ENCODE data around the gene ZNF576.

The ZNF576 gene

DNA sequence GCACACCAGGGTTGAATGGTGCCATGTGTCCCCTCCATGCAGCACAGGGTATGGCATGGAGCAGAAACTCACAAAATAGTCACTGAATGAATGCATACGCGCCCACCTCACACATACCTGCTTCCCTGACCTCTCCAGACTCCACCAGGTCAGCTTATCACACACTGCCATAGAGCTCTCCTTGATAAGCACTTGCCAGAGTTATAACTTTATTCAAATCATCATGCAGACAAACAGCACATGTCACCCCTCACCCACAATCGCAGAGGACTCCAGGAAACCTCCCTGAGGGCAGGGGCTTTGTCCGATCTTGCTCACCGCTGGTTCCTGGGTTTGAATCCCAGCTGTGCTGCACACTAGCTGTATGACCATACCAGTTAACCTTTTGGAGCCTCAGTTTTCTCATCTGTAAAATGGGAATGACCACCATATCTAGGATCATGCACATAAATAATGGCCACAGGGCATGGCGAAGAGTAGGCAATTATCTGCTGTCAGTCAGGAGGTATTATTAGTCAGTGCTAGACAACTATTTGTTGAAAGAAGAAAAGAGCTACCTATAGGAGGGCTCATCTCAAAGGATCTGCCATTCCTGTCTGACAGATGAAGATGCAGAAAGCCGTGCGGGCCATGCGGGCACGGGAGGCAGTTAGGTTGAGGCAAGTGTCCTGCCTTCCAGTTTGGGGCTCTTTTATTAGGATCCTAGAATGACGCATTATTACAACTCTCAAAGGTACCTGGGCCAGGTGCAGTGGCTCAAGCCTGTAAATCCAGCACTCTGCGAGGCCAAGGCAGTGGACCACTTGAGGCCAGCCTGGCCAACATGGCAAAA, 35.0 kb upstream of the ZNF576 start:
- no peak overlapping the region for H2BK5ac ChIP-seq (ENCODE audit: low read length)
- no peak overlapping the region for H3K56ac ChIP-seq (ENCODE audit: low read length)
- no CpG with 5 or more reads among the region's 12 CpGs for WGBS (ENCODE audit: extremely low coverage, insufficient coverage, low lambda C conversion rate)
- no peak overlapping the region for H4K8ac ChIP-seq (ENCODE audit: low read depth, low read length)
- H3K4me2 ChIP-seq (ENCODE audit: low read length), result no peak overlapping the region
- H3K9ac ChIP-seq (ENCODE audit: low read length), result no peak overlapping the region
- no peak overlapping the region for H3K4me3 ChIP-seq (ENCODE audit: low read length)
- H3K79me1 ChIP-seq (ENCODE audit: low read length), result no peaks in the 10 kb centered on the region
- H2BK120ac ChIP-seq (ENCODE audit: low read depth, low read length), result no peak overlapping the region
- DNase-seq, result no peak
- H2BK15ac ChIP-seq (replicated peaks; ENCODE audit: low read depth), result no peak overlapping the region
- H3K23ac ChIP-seq (ENCODE audit: low read length), result no peak overlapping the region
- H3K27me3 ChIP-seq (ENCODE audit: insufficient read depth, low read length, poor library complexity), result no peaks in the 10 kb centered on the region
- H3K18ac ChIP-seq (ENCODE audit: low read length), result no peak overlapping the region
- no peak overlapping the region for H4K5ac ChIP-seq (ENCODE audit: low read length)
- peaks cover 1% of the 10 kb centered on the region for H3K36me3 ChIP-seq (ENCODE audit: control insufficient read depth, insufficient read depth, low read length)
- no peak overlapping the region for H3K4ac ChIP-seq (ENCODE audit: low read depth, low read length)
- no peak overlapping the region for H2AK5ac ChIP-seq (ENCODE audit: low read length)
- no peaks in the 10 kb centered on the region for H3K4me1 ChIP-seq (ENCODE audit: control insufficient read depth, low read depth, low read length)
- no peak overlapping the region for H3K27ac ChIP-seq (ENCODE audit: low read depth, low read length)
- H3K79me2 ChIP-seq (ENCODE audit: control insufficient read depth, insufficient read depth, low read length), result no peaks in the 10 kb centered on the region

DNA sequence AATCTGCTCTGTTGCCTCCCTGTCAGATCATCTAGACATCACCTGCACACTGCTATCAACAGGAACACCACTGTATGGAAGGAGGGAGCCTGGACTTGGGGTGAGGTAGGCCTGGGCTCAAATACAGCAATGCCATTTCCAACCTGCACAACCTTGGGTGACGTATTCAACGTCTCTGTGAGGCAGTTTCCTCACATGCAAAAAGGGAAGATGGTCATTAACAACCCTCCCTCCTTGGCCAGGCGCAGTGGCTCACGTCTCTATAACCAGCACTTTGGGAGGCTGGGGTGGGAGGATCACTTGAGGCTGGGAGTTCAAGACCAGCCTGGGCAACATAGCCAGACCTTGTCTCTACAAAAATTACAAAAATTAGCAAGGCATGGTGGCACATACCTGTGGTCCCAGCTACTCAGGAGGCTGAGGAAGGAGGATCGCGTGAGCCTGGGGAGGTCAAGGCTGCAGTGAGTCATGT, 34.1 kb upstream of the ZNF576 start:
- H3K9ac ChIP-seq (ENCODE audit: low read length), result no peak overlapping the region
- H2BK5ac ChIP-seq (ENCODE audit: low read length), result no peak overlapping the region
- H3K36me3 ChIP-seq (ENCODE audit: control insufficient read depth, insufficient read depth, low read length), result peaks cover 1% of the 10 kb centered on the region
- no peak overlapping the region for H3K4me3 ChIP-seq (ENCODE audit: low read length)
- H2AK5ac ChIP-seq (ENCODE audit: low read length), result no peak overlapping the region
- H3K4me2 ChIP-seq (ENCODE audit: low read length), result no peak overlapping the region
- H3K4ac ChIP-seq (ENCODE audit: low read depth, low read length), result no peak overlapping the region
- no peaks in the 10 kb centered on the region for H3K27me3 ChIP-seq (ENCODE audit: insufficient read depth, low read length, poor library complexity)
- no peak overlapping the region for H3K27ac ChIP-seq (ENCODE audit: low read depth, low read length)
- no peaks in the 10 kb centered on the region for H3K79me1 ChIP-seq (ENCODE audit: low read length)
- no peaks in the 10 kb centered on the region for H3K79me2 ChIP-seq (ENCODE audit: control insufficient read depth, insufficient read depth, low read length)
- H2BK120ac ChIP-seq (ENCODE audit: low read depth, low read length), result no peak overlapping the region
- H3K4me1 ChIP-seq (ENCODE audit: control insufficient read depth, low read depth, low read length), result no peaks in the 10 kb centered on the region
- no CpG with 5 or more reads among the region's 6 CpGs for WGBS (ENCODE audit: extremely low coverage, insufficient coverage, low lambda C conversion rate)
- H3K23ac ChIP-seq (ENCODE audit: low read length), result no peak overlapping the region
- H2BK15ac ChIP-seq (replicated peaks; ENCODE audit: low read depth), result no peak overlapping the region
- DNase-seq, result no peak
- H4K8ac ChIP-seq (ENCODE audit: low read depth, low read length), result no peak overlapping the region
- H3K56ac ChIP-seq (ENCODE audit: low read length), result no peak overlapping the region
- H3K18ac ChIP-seq (ENCODE audit: low read length), result no peak overlapping the region
- H4K5ac ChIP-seq (ENCODE audit: low read length), result no peak overlapping the region

DNA sequence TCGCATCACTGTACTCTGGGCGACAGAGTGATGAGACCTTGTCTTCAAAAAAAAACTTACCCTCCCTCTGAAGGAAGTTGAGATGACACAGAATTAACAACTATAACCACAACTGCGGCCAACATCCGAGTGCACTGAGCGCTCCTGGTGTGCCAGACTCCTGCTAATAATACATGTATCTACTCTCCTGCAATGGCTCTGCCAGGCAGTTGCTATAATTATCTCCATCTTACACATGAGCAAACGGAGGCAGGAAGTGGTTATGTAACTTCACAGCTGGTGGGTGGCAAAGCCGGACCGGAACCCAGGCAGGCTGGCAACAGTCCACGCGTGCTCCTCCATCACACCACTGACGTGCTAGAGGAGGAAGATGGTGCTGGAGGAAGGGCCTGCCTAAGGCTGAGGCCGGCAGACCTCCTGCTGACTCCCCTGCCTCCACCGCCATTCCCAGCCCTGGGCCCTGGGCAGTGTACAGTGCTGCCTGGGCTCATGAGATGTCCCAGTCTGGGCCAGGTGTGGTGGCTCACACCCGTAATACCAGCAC, 33.6 kb upstream of the ZNF576 start:
- H3K27ac ChIP-seq (ENCODE audit: low read depth, low read length), result no peak overlapping the region
- H2BK15ac ChIP-seq (replicated peaks; ENCODE audit: low read depth), result no peak overlapping the region
- H3K79me1 ChIP-seq (ENCODE audit: low read length), result no peaks in the 10 kb centered on the region
- peaks cover 1% of the 10 kb centered on the region for H3K36me3 ChIP-seq (ENCODE audit: control insufficient read depth, insufficient read depth, low read length)
- no peak overlapping the region for H3K18ac ChIP-seq (ENCODE audit: low read length)
- no peak overlapping the region for H3K23ac ChIP-seq (ENCODE audit: low read length)
- no peak for DNase-seq
- no peak overlapping the region for H2AK5ac ChIP-seq (ENCODE audit: low read length)
- H2BK5ac ChIP-seq (ENCODE audit: low read length), result no peak overlapping the region
- H3K79me2 ChIP-seq (ENCODE audit: control insufficient read depth, insufficient read depth, low read length), result no peaks in the 10 kb centered on the region
- H2BK120ac ChIP-seq (ENCODE audit: low read depth, low read length), result no peak overlapping the region
- no peak overlapping the region for H4K8ac ChIP-seq (ENCODE audit: low read depth, low read length)
- no peaks in the 10 kb centered on the region for H3K27me3 ChIP-seq (ENCODE audit: insufficient read depth, low read length, poor library complexity)
- H3K4me1 ChIP-seq (ENCODE audit: control insufficient read depth, low read depth, low read length), result no peaks in the 10 kb centered on the region
- H4K5ac ChIP-seq (ENCODE audit: low read length), result no peak overlapping the region
- H3K4me3 ChIP-seq (ENCODE audit: low read length), result no peak overlapping the region
- no peak overlapping the region for H3K9ac ChIP-seq (ENCODE audit: low read length)
- no peak overlapping the region for H3K56ac ChIP-seq (ENCODE audit: low read length)
- H3K4ac ChIP-seq (ENCODE audit: low read depth, low read length), result no peak overlapping the region
- no peak overlapping the region for H3K4me2 ChIP-seq (ENCODE audit: low read length)
- WGBS (ENCODE audit: extremely low coverage, insufficient coverage, low lambda C conversion rate), result no CpG with 5 or more reads among the region's 14 CpGs

DNA sequence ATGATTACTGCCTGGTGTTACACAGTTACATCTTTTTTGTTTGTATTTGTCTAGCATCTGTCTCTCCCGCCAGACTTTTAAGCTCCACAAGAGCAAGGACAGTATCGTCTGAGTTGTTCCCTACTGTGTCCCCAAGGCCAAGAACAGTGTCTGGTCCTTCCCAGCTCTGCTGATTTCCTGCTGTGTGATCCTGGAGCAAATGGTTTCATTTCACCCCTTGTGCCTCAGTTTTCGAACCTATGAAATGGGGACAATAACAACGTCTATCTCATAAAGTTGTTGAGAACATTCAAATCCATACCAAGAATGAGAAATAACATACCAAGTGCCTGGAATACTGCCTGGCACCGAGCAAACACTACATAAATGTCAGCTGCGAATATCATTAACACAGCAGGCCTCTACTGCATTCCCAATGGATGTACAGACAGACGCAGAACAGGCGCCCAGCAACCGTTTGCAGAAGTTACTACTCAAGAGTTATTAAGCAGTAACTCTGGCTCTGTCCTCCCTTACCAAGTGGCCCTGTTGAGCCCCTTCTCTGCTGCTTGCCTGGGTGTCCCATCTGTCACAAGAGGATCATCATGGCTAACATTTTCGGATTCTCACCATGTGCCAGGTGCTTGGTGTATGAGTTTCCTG, 32.5 kb upstream of the ZNF576 start:
- Histone ChIP-seq H2BK120ac (ENCODE audit: low read depth, low read length) (no peak overlapping the region), H3K79me1 (ENCODE audit: low read length) (no peaks in the 10 kb centered on the region), H2BK5ac (ENCODE audit: low read length) (no peak overlapping the region), H3K56ac (ENCODE audit: low read length) (no peak overlapping the region), H3K36me3 (ENCODE audit: control insufficient read depth, insufficient read depth, low read length) (peaks cover 1% of the 10 kb centered on the region), H2BK15ac (replicated peaks; ENCODE audit: low read depth) (no peak overlapping the region), H3K4me2 (ENCODE audit: low read length) (no peak overlapping the region), H2AK5ac (ENCODE audit: low read length) (no peak overlapping the region), H3K4ac (ENCODE audit: low read depth, low read length) (no peak overlapping the region), H3K18ac (ENCODE audit: low read length) (no peak overlapping the region), H3K27ac (ENCODE audit: low read depth, low read length) (no peak overlapping the region), H4K8ac (ENCODE audit: low read depth, low read length) (no peak overlapping the region), H3K9ac (ENCODE audit: low read length) (no peak overlapping the region), H3K4me3 (ENCODE audit: low read length) (no peak overlapping the region), H3K27me3 (ENCODE audit: insufficient read depth, low read length, poor library complexity) (no peaks in the 10 kb centered on the region), H4K5ac (ENCODE audit: low read length) (no peak overlapping the region), H3K79me2 (ENCODE audit: control insufficient read depth, insufficient read depth, low read length) (no peaks in the 10 kb centered on the region), H3K4me1 (ENCODE audit: control insufficient read depth, low read depth, low read length) (no peaks in the 10 kb centered on the region), H3K23ac (ENCODE audit: low read length) (no peak overlapping the region)
- no peak for DNase-seq
- no CpG with 5 or more reads among the region's 10 CpGs for WGBS (ENCODE audit: extremely low coverage, insufficient coverage, low lambda C conversion rate)

DNA sequence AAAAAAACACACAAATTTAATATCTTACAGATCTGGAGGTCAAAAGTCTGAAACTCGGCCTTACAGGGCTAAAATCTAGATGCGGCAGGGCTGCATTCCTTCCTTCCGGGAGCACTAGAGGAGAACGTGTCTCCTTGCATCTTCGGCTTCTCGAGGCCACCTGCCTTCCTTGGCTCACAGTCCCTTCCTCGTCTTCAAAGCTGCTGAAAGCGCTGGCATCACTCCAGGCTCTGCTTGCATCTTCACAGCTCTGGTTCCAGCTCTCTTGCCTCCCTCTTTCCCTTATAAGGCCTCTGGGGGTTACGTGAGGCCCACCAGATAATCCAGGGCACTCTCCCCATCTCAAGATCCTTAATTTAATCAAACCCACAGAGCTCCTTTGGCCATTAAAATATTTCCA, 31.6 kb upstream of the ZNF576 start:
- Histone ChIP-seq H4K5ac (ENCODE audit: low read length) (no peak overlapping the region), H3K27me3 (ENCODE audit: insufficient read depth, low read length, poor library complexity) (no peaks in the 10 kb centered on the region), H3K36me3 (ENCODE audit: control insufficient read depth, insufficient read depth, low read length) (peaks cover 1% of the 10 kb centered on the region), H3K79me2 (ENCODE audit: control insufficient read depth, insufficient read depth, low read length) (no peaks in the 10 kb centered on the region), H3K27ac (ENCODE audit: low read depth, low read length) (no peak overlapping the region), H2BK120ac (ENCODE audit: low read depth, low read length) (no peak overlapping the region), H3K4me1 (ENCODE audit: control insufficient read depth, low read depth, low read length) (no peaks in the 10 kb centered on the region), H2AK5ac (ENCODE audit: low read length) (no peak overlapping the region), H3K9ac (ENCODE audit: low read length) (no peak overlapping the region), H4K8ac (ENCODE audit: low read depth, low read length) (no peak overlapping the region), H3K18ac (ENCODE audit: low read length) (no peak overlapping the region), H3K4me2 (ENCODE audit: low read length) (no peak overlapping the region), H3K4me3 (ENCODE audit: low read length) (no peak overlapping the region), H3K79me1 (ENCODE audit: low read length) (no peaks in the 10 kb centered on the region), H3K56ac (ENCODE audit: low read length) (no peak overlapping the region), H3K23ac (ENCODE audit: low read length) (no peak overlapping the region), H2BK5ac (ENCODE audit: low read length) (no peak overlapping the region), H2BK15ac (replicated peaks; ENCODE audit: low read depth) (no peak overlapping the region), H3K4ac (ENCODE audit: low read depth, low read length) (no peak overlapping the region)
- WGBS (ENCODE audit: extremely low coverage, insufficient coverage, low lambda C conversion rate), result no CpG with 5 or more reads among the region's 9 CpGs
- DNase-seq, result no peak
